Omental fat pad (tissue), 4 donors: Measurements from ENCODE around the gene SEMA5A. TPM values are rescaled to one million over a fixed set of nuclear protein-coding genes. Genes with fewer than 3 reads are reported as not detected.
"Not testable (repeated sequence)": the region's sequence is repeated elsewhere in the genome, so short reads cannot be mapped to it uniquely, and the experiment has no call there.

Experiments used
- ATAC-seq: fragments of 150-250 bp; one replicate; pipeline ENCODE4 v1.9.1; 2016; ENCODE audit warnings: mild to moderate bottlenecking, moderate library complexity; ENCODE audit not compliant: low FRiP score
- DNase-seq: peaks from one replicate; pipeline ENCODE4 v3.0.0-alpha.2; 2019; ENCODE audit warnings: low spot score
- CTCF ChIP-seq, 3 donors: fragments of 450-650 bp; IDR thresholded peaks; one replicate each; pipeline ENCODE4 v1.5.1; 2016 to 2017; ENCODE audit warnings: antibody characterized with exemption in 3 of 3, mild to moderate bottlenecking in 3 of 3, moderate library complexity in 2 of 3
- total RNA-seq, 4 donors: library from RNA; depleted of rRNA; stranded (reverse); fragments of >200 nt; gene quantifications; one replicate each; pipeline ENCODE4 v1.1.0, GENCODE V29; 2016

SEMA5A gene
- total RNA-seq, 4 donors from 2014 or later = 6.3 to 60.2 (median 22.1) TPM

- ATAC-seq (no peak), DNase-seq (no peak)
- no peak for TF ChIP-seq CTCF (IDR thresholded peaks at IDR 0.05)
Measured at GRCh38 chr5:9356351-9356825, 189.5 kb downstream of the SEMA5A start.

GRCh38 chr5:9354336-9355081, 191.4 kb downstream of the SEMA5A start:
- no peak for TF ChIP-seq CTCF (IDR thresholded peaks at IDR 0.05)
- ATAC-seq (no peak), DNase-seq (no peak)

- ATAC-seq, DNase-seq: not testable (repeated sequence)
Measured at GRCh38 chr5:9353048-9353447, 192.8 kb downstream of the SEMA5A start.

- ATAC-seq = no peak
- no peak for DNase-seq
- TF ChIP-seq CTCF (IDR thresholded peaks at IDR 0.05) = no peak
Measured at GRCh38 chr5:9351546-9351945, 194.3 kb downstream of the SEMA5A start.

- TF ChIP-seq CTCF (IDR thresholded peaks at IDR 0.05) = no peak
- no peak for DNase-seq
- ATAC-seq = no peak
Measured at GRCh38 chr5:9350301-9350797, 195.5 kb downstream of the SEMA5A start.

- DNase-seq (no peak), ATAC-seq (peak; percentile 65)
- no peak for TF ChIP-seq CTCF (IDR thresholded peaks at IDR 0.05)
Measured at GRCh38 chr5:9348401-9348996, 197.4 kb downstream of the SEMA5A start.

- ATAC-seq = peak; percentile 11
- no peak for TF ChIP-seq CTCF (IDR thresholded peaks at IDR 0.05)
- no peak for DNase-seq
Measured at GRCh38 chr5:9347541-9348295, 198.2 kb downstream of the SEMA5A start.
